ENCODE data around the gene TTLL9.

TTLL9 gene

GRCh38 chr20:31936420-31936819, 66.0 kb downstream of the TTLL9 start:
- in situ Hi-C loops (cut with HindIII; ENCODE audit: low sequenced_read_pairs), result no loop called here

- in situ Hi-C loops (cut with HindIII; ENCODE audit: low sequenced_read_pairs), result no loop called here
Measured at GRCh38 chr20:31937820-31938219, 67.4 kb downstream of the TTLL9 start.

GRCh38 chr20:31939661-31940060, 69.2 kb downstream of the TTLL9 start:
- in situ Hi-C loops (cut with HindIII; ENCODE audit: low sequenced_read_pairs), result loop anchor here (5.0 to 10.0 kb wide), 2 partner anchors 53 to 105 kb away; no protein-coding TSS in a partner anchor

GRCh38 chr20:31943052-31943471, 72.6 kb downstream of the TTLL9 start:
- in situ Hi-C loops (cut with HindIII; ENCODE audit: low sequenced_read_pairs), result loop anchor here (5.0 to 10.0 kb wide), 2 partner anchors 49 to 108 kb away; no protein-coding TSS in a partner anchor

GRCh38 chr20:31945319-31945718, 74.9 kb downstream of the TTLL9 start:
- in situ Hi-C loops (cut with HindIII; ENCODE audit: low sequenced_read_pairs), result loop anchor here (10.0 kb wide), 1 partner anchor 111 kb away; no protein-coding TSS in a partner anchor

GRCh38 chr20:31945785-31946184, 75.4 kb downstream of the TTLL9 start:
- in situ Hi-C loops (cut with HindIII; ENCODE audit: low sequenced_read_pairs), result loop anchor here (10.0 kb wide), 1 partner anchor 111 kb away; no protein-coding TSS in a partner anchor

- in situ Hi-C loops (cut with HindIII; ENCODE audit: low sequenced_read_pairs), result loop anchor here (10.0 kb wide), 1 partner anchor 113 kb away; no protein-coding TSS in a partner anchor
Measured at GRCh38 chr20:31948008-31948407, 77.6 kb downstream of the TTLL9 start.

GRCh38 chr20:31949877-31950646, 79.6 kb downstream of the TTLL9 start:
- in situ Hi-C loops (cut with HindIII; ENCODE audit: low sequenced_read_pairs), result loop anchor here (10.0 kb wide), 1 partner anchor 115 kb away; no protein-coding TSS in a partner anchor

- in situ Hi-C loops (cut with HindIII; ENCODE audit: low sequenced_read_pairs), result no loop called here
Measured at GRCh38 chr20:31951203-31951529, 80.7 kb downstream of the TTLL9 start.

GRCh38 chr20:31951530-31952453, 81.4 kb downstream of the TTLL9 start, which contains the start of gene PDRG1:
Gene PDRG1, minus strand, starts transcription at chr20:31952046. Its CDS starts 85 bp downstream, at chr20:31951961.
- in situ Hi-C loops (cut with HindIII; ENCODE audit: low sequenced_read_pairs), result no loop called here

GRCh38 chr20:31953556-31954148, 83.2 kb downstream of the TTLL9 start:
- in situ Hi-C loops (cut with HindIII; ENCODE audit: low sequenced_read_pairs), result no loop called here

- in situ Hi-C loops (cut with HindIII; ENCODE audit: low sequenced_read_pairs), result no loop called here
Measured at GRCh38 chr20:31954500-31954899, 84.1 kb downstream of the TTLL9 start.

- in situ Hi-C loops (cut with HindIII; ENCODE audit: low sequenced_read_pairs), result no loop called here
Measured at GRCh38 chr20:31956556-31957526, 86.4 kb downstream of the TTLL9 start.

- in situ Hi-C loops (cut with HindIII; ENCODE audit: low sequenced_read_pairs), result no loop called here
Measured at GRCh38 chr20:31962761-31963160, 92.3 kb downstream of the TTLL9 start.

- in situ Hi-C loops (cut with HindIII; ENCODE audit: low sequenced_read_pairs), result no loop called here
Measured at GRCh38 chr20:31963889-31964288, 93.5 kb downstream of the TTLL9 start.

- in situ Hi-C loops (cut with HindIII; ENCODE audit: low sequenced_read_pairs), result no loop called here
Measured at GRCh38 chr20:31966991-31967655, 96.7 kb downstream of the TTLL9 start.

- in situ Hi-C loops (cut with HindIII; ENCODE audit: low sequenced_read_pairs), result no loop called here
Measured at GRCh38 chr20:31967830-31968249, 97.4 kb downstream of the TTLL9 start, which contains the start of gene XKR7. Gene XKR7, plus strand, starts transcription at chr20:31968151. Its CDS starts 25 bp downstream, at chr20:31968176.

GRCh38 chr20:31968291-31969126, 98.1 kb downstream of the TTLL9 start:
- in situ Hi-C loops (cut with HindIII; ENCODE audit: low sequenced_read_pairs), result no loop called here

Data from DLD1 (cell line).